ENCODE measurements around the gene TREM1.
"Not testable (repeated sequence)": the region's sequence is repeated elsewhere in the genome, so short reads cannot be mapped to it uniquely, and the experiment has no call there.

The TREM1 gene

GRCh38 chr6:41257369-41258195 lies 28.9 kb downstream of the TREM1 start:
- DNase-seq (ENCODE audit: low spot score) = no peak

- DNase-seq (ENCODE audit: low spot score) = no peak
Measured at GRCh38 chr6:41256383-41256782, 30.1 kb downstream of the TREM1 start.

- DNase-seq (ENCODE audit: low spot score) = no peak
Measured at GRCh38 chr6:41255638-41256246, 30.7 kb downstream of the TREM1 start.

- no peak for DNase-seq (ENCODE audit: low spot score)
Measured at GRCh38 chr6:41255110-41255509, 31.4 kb downstream of the TREM1 start.

GRCh38 chr6:41252401-41253169 lies 33.9 kb downstream of the TREM1 start:
- no peak for DNase-seq (ENCODE audit: low spot score)

- DNase-seq (ENCODE audit: low spot score) = no peak
Measured at GRCh38 chr6:41247882-41248705, 38.4 kb downstream of the TREM1 start.

GRCh38 chr6:41247288-41247865 lies 39.1 kb downstream of the TREM1 start:
- no peak for DNase-seq (ENCODE audit: low spot score)

GRCh38 chr6:41246529-41246928 lies 40.0 kb downstream of the TREM1 start:
- not testable (repeated sequence) for DNase-seq (ENCODE audit: low spot score)

- DNase-seq (ENCODE audit: low spot score) = no peak
Measured at GRCh38 chr6:41239467-41240159, 46.9 kb downstream of the TREM1 start.

GRCh38 chr6:41237128-41237527 lies 49.4 kb downstream of the TREM1 start:
- DNase-seq (ENCODE audit: low spot score) = no peak

GRCh38 chr6:41236276-41236675 lies 50.2 kb downstream of the TREM1 start:
- DNase-seq (ENCODE audit: low spot score) = no peak

GRCh38 chr6:41232667-41233066 lies 53.8 kb downstream of the TREM1 start:
- no peak for DNase-seq (ENCODE audit: low spot score)

- DNase-seq (ENCODE audit: low spot score) = no peak
Measured at GRCh38 chr6:41231246-41231645, 55.2 kb downstream of the TREM1 start.

- no peak for DNase-seq (ENCODE audit: low spot score)
Measured at GRCh38 chr6:41229721-41230120, 56.8 kb downstream of the TREM1 start.

- DNase-seq (ENCODE audit: low spot score) = no peak
Measured at GRCh38 chr6:41228616-41229015, 57.9 kb downstream of the TREM1 start.

- no peak for DNase-seq (ENCODE audit: low spot score)
Measured at GRCh38 chr6:41228096-41228495, 58.4 kb downstream of the TREM1 start, which contains the start of gene TREML4. TSS of gene TREML4 (plus strand) at chr6:41228349. CDS start at chr6:41228428, 79 bp downstream.

GRCh38 chr6:41226752-41227151 lies 59.7 kb downstream of the TREM1 start:
- DNase-seq (ENCODE audit: low spot score) = no peak

GRCh38 chr6:41224800-41225199 lies 61.7 kb downstream of the TREM1 start:
- no peak for DNase-seq (ENCODE audit: low spot score)

All from kidney capillary endothelial cell (primary cell).